A673 (cell line): ENCODE results near the gene FOXJ3.

Source experiments
- EZH2 ChIP-seq: fragments of 200-600 bp; sonication (generic); IDR thresholded peaks from 2 replicates; pipeline ENCODE4 v1.6.1; 2017; ENCODE audit warnings: borderline replicate concordance, low read depth, mild to moderate bottlenecking, mixed read lengths, antibody characterized with exemption, low read length; ENCODE audit not compliant: poor library complexity, severe bottlenecking
- TF ChIP-seq, protein P1 (sequence below): fragments of 300-800, 200-600 bp; sonication (generic); conservative IDR thresholded peaks from 2 replicates; pipeline ENCODE4 v1.5.1; 2017; ENCODE audit warnings: low read depth, mild to moderate bottlenecking, antibody characterized with exemption, low read length, moderate library complexity, mixed read lengths

DNA sequence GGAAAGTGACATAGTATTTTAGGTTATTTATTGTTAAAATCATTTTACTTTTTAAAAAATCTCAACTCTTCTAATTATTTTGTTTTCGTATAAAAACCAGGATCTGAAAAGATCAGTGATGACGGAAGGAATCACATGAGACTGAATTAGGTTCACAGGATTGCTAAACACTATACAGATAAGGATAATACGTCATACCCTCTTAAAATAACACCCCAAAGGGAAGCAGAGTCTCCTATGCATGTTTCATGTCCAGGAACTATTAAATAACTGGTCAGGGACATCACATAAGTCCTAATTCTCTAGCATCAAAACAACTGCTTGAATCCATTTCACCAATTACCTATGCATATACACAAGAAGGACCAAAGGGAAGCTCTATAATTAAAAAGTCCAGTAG is 84.9 kb downstream of the FOXJ3 start:
- TF ChIP-seq, protein P1, sequence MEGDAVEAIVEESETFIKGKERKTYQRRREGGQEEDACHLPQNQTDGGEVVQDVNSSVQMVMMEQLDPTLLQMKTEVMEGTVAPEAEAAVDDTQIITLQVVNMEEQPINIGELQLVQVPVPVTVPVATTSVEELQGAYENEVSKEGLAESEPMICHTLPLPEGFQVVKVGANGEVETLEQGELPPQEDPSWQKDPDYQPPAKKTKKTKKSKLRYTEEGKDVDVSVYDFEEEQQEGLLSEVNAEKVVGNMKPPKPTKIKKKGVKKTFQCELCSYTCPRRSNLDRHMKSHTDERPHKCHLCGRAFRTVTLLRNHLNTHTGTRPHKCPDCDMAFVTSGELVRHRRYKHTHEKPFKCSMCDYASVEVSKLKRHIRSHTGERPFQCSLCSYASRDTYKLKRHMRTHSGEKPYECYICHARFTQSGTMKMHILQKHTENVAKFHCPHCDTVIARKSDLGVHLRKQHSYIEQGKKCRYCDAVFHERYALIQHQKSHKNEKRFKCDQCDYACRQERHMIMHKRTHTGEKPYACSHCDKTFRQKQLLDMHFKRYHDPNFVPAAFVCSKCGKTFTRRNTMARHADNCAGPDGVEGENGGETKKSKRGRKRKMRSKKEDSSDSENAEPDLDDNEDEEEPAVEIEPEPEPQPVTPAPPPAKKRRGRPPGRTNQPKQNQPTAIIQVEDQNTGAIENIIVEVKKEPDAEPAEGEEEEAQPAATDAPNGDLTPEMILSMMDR = no peak
- no peak for TF ChIP-seq EZH2
